B cell (primary cell): Measurements from ENCODE around the gene GEMIN5.

ENCODE experiments used
- EZH2 ChIP-seq: IDR thresholded peaks from 2 replicates; pipeline ENCODE4 v1.6.1; 2012; ENCODE audit warnings: borderline replicate concordance, low read depth, mild to moderate bottlenecking, moderate library complexity, low read length; ENCODE audit not compliant: insufficient read depth, poor library complexity, severe bottlenecking
- TF ChIP-seq, protein P1 (sequence below): fragments of 200-600 bp; IDR thresholded peaks from one replicate; pipeline ENCODE4 v1.8.0; 2022; ENCODE audit warnings: antibody characterized with exemption, mild to moderate bottlenecking

DNA sequence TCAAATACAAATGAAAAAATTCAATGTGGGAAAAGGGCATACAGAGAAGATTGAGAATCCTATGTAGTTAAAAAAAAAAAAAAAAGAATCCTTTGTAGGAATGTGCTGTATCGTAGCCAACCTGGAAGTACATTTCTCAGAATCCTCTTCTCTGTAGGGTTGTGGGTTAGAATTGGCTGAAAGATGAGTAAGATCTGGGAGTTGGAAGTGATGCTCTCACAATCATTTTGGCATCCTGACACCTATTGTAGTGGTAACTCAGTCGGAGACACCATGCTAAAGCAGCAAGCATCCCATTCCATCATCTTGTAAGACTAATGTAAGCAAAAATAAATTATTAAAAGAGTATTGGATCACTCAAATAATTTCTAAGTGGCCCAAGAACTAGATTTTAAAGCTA lies 33.5 kb upstream of the GEMIN5 start:
- TF ChIP-seq, protein P1, sequence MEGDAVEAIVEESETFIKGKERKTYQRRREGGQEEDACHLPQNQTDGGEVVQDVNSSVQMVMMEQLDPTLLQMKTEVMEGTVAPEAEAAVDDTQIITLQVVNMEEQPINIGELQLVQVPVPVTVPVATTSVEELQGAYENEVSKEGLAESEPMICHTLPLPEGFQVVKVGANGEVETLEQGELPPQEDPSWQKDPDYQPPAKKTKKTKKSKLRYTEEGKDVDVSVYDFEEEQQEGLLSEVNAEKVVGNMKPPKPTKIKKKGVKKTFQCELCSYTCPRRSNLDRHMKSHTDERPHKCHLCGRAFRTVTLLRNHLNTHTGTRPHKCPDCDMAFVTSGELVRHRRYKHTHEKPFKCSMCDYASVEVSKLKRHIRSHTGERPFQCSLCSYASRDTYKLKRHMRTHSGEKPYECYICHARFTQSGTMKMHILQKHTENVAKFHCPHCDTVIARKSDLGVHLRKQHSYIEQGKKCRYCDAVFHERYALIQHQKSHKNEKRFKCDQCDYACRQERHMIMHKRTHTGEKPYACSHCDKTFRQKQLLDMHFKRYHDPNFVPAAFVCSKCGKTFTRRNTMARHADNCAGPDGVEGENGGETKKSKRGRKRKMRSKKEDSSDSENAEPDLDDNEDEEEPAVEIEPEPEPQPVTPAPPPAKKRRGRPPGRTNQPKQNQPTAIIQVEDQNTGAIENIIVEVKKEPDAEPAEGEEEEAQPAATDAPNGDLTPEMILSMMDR: no peak
- TF ChIP-seq EZH2: no peak
